Vagina (tissue), 2 donors: ENCODE measurements around the gene CELSR3. TPM values are rescaled to one million over a fixed set of nuclear protein-coding genes. Genes with fewer than 3 reads are reported as not detected.

Source experiments
- DNase-seq, 2 donors: peaks; one replicate each; pipeline ENCODE4 v3.0.0-alpha.2; 2017; ENCODE audit errors: extremely low spot score in 2 of 2
- H3K27ac ChIP-seq: fragments of 200-600 bp; sonication (generic); one replicate; pipeline ENCODE4 v1.5.1; 2019
- H3K27me3 ChIP-seq: fragments of 200-600 bp; sonication (generic); one replicate; pipeline ENCODE4 v1.5.1; 2019
- H3K36me3 ChIP-seq, 2 donors: fragments of 200-600 bp; sonication (generic); one replicate each; pipeline ENCODE4 v1.5.1; 2017 to 2019
- H3K4me1 ChIP-seq: fragments of 200-600 bp; sonication (generic); one replicate; pipeline ENCODE4 v1.5.1; 2019
- H3K4me3 ChIP-seq, 2 donors: fragments of 200-600 bp; sonication (generic); 1 replicate in 1 of 2; 2 replicates in 1 of 2; pipeline ENCODE4 v1.5.1; 2016 to 2019
- H3K9me3 ChIP-seq: fragments of 200-600 bp; sonication (generic); one replicate; pipeline ENCODE4 v1.5.1; 2019
- POLR2A ChIP-seq, 2 donors: fragments of 450-650 bp; IDR thresholded peaks; one replicate each; pipeline ENCODE4 v1.6.1; 2017; ENCODE audit warnings: antibody characterized with exemption in 2 of 2, mild to moderate bottlenecking in 2 of 2, moderate library complexity in 2 of 2
- POLR2AphosphoS5 ChIP-seq, 2 donors: sonication (generic); formaldehyde crosslinking; IDR thresholded peaks; one replicate each; pipeline ENCODE4 v1.9.0; 2017; ENCODE audit warnings: antibody characterized with exemption in 2 of 2, mild to moderate bottlenecking in 2 of 2, low read depth in 1 of 2; ENCODE audit not compliant: insufficient read depth in 1 of 2
- intact Hi-C: fragments of 100-400 bp; cut with DNase I; formaldehyde crosslinking; loops from one replicate; pipeline ENCODE4 v1.15.1; 2023
- total RNA-seq: library from RNA; depleted of rRNA; stranded (reverse); fragments of >200 nt; gene quantifications from one replicate; pipeline ENCODE4 v1.2.3, GENCODE V29; 2016
- TF ChIP-seq, protein P1 (sequence below), 3 experiments: fragments of 450-650 bp in 2 of 3; fragments of 200-600 bp in 1 of 3; sonication (generic) in 1 of 3; IDR thresholded peaks; one replicate each; pipeline ENCODE4 v1.5.1; 2017 to 2019; ENCODE audit warnings: antibody characterized with exemption in 3 of 3, mild to moderate bottlenecking in 2 of 3, moderate library complexity in 2 of 3

Gene CELSR3
- total RNA-seq, 1 donor from 2014 or later: 2.2 TPM

DNA sequence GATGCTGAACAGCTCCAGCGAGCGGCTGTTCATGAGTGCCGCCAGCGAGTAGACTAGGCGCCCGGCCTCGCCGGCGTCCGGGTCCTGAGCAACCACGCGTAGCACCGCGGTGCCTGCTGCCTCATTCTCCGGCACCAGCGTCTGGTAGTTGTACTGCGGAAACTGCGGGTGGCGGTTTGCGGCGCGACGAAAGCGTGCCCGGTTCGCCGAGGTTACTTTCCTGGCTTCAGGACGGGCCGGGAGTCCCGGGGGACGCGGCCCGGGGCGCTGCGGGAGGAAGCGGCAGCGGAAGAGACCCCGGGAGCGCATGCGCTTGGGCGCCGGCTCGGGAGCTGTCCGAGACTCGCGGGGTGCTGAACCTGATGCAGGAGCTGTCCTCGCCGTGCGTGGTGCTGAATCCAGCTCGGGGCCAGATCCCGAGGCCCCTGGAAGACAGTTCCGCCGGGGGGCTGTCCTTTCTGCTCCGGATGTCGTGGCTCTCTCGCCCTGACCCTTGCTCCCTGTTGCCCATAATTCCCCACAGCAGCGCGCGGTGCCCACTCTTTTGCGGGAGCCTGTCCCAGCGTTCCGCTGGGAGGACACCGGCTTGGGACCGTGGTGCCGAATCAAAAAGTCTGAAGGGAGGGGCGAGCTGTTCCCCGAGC is 1.1 kb downstream of the CELSR3 start:
- no peaks in the 10 kb centered on the region for H3K9me3 ChIP-seq
- H3K4me3 ChIP-seq: peak overlapping the region; percentile 2 to 26
- H3K27ac ChIP-seq: no peak overlapping the region
- no peaks in the 10 kb centered on the region for H3K36me3 ChIP-seq
- H3K4me1 ChIP-seq: peaks cover 21% of the 10 kb centered on the region
- peaks cover 4% of the 10 kb centered on the region for H3K27me3 ChIP-seq
- peak; percentile 49 to 54 for TF ChIP-seq POLR2AphosphoS5 (IDR thresholded peaks at IDR 0.05; ENCODE audit: insufficient read depth in 1 of 2, low read depth in 1 of 2)
- TF ChIP-seq, protein P1, sequence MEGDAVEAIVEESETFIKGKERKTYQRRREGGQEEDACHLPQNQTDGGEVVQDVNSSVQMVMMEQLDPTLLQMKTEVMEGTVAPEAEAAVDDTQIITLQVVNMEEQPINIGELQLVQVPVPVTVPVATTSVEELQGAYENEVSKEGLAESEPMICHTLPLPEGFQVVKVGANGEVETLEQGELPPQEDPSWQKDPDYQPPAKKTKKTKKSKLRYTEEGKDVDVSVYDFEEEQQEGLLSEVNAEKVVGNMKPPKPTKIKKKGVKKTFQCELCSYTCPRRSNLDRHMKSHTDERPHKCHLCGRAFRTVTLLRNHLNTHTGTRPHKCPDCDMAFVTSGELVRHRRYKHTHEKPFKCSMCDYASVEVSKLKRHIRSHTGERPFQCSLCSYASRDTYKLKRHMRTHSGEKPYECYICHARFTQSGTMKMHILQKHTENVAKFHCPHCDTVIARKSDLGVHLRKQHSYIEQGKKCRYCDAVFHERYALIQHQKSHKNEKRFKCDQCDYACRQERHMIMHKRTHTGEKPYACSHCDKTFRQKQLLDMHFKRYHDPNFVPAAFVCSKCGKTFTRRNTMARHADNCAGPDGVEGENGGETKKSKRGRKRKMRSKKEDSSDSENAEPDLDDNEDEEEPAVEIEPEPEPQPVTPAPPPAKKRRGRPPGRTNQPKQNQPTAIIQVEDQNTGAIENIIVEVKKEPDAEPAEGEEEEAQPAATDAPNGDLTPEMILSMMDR (IDR thresholded peaks at IDR 0.05): no peak
- no peak for DNase-seq
- intact Hi-C loops: no loop called here

DNA sequence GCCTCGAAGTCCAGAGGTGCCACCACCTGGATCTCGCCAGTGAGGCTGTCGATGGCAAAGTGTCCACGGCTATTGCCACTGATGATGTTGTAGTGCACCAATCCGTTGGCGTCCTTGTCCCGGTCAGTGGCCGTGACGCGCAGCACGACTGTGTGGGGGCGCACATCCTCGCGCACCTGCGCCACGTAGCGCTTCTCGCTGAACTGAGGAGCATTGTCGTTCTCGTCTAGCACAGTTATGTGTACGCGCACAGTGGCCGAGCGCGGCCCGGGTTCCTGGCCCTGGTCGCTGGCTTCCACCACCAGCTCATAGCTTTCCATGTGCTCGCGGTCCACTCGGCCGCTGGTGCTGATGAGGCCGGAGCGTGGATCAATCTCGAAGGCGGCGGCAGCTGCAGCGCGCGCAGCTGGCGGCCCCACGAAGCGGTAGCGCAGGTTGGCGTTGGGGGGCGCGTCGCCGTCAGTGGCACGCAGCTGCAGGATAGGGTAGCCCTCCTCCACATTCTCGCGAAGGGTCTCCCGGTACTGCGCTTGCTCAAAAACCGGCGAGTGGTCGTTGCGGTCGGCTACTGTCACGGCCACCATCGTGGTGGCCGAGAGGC is 1.8 kb downstream of the CELSR3 start:
- peaks cover 28% of the 10 kb centered on the region for H3K4me1 ChIP-seq
- no peaks in the 10 kb centered on the region for H3K36me3 ChIP-seq
- peaks cover 4% of the 10 kb centered on the region for H3K27me3 ChIP-seq
- no peak for DNase-seq
- no peaks in the 10 kb centered on the region for H3K9me3 ChIP-seq
- TF ChIP-seq POLR2A (IDR thresholded peaks at IDR 0.05): no peak
- no peak for TF ChIP-seq POLR2AphosphoS5 (IDR thresholded peaks at IDR 0.05; ENCODE audit: insufficient read depth in 1 of 2, low read depth in 1 of 2)
- TF ChIP-seq, protein P1 (IDR thresholded peaks at IDR 0.05): no peak
- intact Hi-C loops: no loop called here
- no peak overlapping the region for H3K27ac ChIP-seq
- H3K4me3 ChIP-seq: peak overlapping the region; percentile 2 to 26

DNA sequence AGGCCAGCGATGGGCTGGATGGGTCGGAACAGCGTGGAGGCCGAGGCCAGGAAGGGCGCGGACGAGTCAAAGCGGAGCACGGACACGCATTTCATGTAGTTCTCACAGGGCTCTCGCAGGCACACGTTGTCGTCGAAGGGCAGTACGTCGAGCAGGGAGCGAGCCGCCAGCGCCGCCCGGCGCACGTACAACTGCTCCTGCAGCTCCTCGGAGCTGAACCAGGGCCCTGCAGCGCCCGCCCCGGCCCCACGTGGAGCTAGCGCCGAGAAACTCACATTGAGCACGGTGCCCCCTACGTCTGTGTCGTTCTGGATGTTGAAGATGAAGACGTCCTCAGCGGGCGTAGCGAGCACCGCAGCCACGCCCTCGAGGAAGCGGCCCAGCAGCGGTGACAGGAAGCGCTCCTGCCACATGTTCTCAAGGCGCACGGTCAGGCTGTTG is 5.8 kb downstream of the CELSR3 start:
- TF ChIP-seq POLR2A (IDR thresholded peaks at IDR 0.05) (no peak), POLR2AphosphoS5 (IDR thresholded peaks at IDR 0.05; ENCODE audit: insufficient read depth in 1 of 2, low read depth in 1 of 2) (no peak)
- TF ChIP-seq, protein P1 (IDR thresholded peaks at IDR 0.05): no peak
- DNase-seq: no peak
- intact Hi-C loops: no loop called here
- Histone ChIP-seq H3K4me1 (peaks cover 18% of the 10 kb centered on the region), H3K27ac (peak overlapping the region; percentile 61), H3K27me3 (no peaks in the 10 kb centered on the region), H3K36me3 (no peaks in the 10 kb centered on the region), H3K4me3 (peak overlapping the region; percentile 58 to 73), H3K9me3 (no peaks in the 10 kb centered on the region)

DNA sequence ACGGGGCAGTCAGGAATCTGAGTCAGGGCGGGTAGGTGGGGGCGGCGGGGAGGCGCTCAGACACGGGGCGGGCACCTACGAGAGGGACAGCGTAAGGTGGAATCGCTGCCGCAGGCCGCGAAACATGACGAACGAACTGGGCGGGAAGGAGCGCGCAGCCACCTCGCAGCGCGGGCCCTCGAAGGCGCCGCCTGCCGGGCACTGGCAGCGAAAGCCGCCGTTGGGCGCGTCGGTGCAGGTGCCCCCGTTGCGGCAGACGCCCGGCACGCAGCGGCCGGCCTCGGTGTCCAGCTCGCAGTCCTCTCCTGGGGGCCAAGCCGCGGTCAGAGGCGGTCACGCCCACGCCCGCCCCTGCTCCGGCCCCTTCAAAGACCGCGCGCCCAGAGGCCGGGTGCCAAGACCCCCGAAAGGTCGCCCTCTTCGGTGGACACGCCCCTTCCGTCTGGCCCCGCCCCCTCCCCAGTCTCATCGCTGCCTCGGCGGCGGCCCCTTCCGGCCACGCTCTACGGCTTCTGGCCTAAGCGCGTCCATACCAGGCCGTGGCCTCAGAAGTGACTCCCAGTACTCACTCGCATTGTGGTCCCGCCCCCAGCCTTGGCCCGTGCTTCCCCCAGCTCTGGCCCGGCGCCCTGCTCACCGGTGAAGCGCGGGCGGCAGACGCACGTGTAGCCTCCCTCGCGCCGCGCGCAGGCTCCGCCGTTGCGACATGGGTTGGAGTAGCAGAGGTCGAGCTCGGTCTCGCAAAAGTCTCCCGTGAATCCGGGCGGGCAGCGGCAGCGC is 6.4 kb downstream of the CELSR3 start:
- intact Hi-C loops: no loop called here
- H3K27ac ChIP-seq: peak overlapping the region; percentile 61
- TF ChIP-seq, protein P1 (IDR thresholded peaks at IDR 0.05): peak; percentile 23 to 60 (median 58)
- no peak for TF ChIP-seq POLR2A (IDR thresholded peaks at IDR 0.05)
- peak in 1 of 2 donors; percentile 50 for TF ChIP-seq POLR2AphosphoS5 (IDR thresholded peaks at IDR 0.05; ENCODE audit: insufficient read depth in 1 of 2, low read depth in 1 of 2)
- H3K4me1 ChIP-seq: peaks cover 18% of the 10 kb centered on the region
- no peaks in the 10 kb centered on the region for H3K27me3 ChIP-seq
- DNase-seq: no peak
- no peaks in the 10 kb centered on the region for H3K9me3 ChIP-seq
- H3K36me3 ChIP-seq: no peaks in the 10 kb centered on the region
- H3K4me3 ChIP-seq: peak overlapping the region; percentile 58 to 73
